ENCODE results near the gene TTC7B.

DNA sequence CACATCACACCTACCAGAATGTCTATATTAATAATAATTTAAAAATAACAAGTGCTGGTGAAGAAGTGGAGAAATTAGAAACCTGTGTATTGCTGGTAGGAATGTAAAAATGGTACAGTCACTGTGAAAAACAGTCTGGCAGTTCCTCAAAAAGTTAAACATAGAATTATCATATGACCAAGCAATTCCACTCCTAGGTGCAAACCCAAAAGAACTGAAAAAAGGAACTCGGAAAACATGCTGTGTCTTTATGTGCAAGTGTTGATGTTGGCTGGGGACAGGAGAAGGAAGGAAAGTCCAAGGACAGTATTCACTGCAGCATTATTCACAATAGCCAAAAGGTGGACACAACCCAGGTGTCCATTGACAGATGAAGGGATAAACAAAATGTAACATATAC lies 146.5 kb downstream of the TTC7B start:
- TF ChIP-seq, protein P1, sequence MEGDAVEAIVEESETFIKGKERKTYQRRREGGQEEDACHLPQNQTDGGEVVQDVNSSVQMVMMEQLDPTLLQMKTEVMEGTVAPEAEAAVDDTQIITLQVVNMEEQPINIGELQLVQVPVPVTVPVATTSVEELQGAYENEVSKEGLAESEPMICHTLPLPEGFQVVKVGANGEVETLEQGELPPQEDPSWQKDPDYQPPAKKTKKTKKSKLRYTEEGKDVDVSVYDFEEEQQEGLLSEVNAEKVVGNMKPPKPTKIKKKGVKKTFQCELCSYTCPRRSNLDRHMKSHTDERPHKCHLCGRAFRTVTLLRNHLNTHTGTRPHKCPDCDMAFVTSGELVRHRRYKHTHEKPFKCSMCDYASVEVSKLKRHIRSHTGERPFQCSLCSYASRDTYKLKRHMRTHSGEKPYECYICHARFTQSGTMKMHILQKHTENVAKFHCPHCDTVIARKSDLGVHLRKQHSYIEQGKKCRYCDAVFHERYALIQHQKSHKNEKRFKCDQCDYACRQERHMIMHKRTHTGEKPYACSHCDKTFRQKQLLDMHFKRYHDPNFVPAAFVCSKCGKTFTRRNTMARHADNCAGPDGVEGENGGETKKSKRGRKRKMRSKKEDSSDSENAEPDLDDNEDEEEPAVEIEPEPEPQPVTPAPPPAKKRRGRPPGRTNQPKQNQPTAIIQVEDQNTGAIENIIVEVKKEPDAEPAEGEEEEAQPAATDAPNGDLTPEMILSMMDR (IDR thresholded peaks at IDR 0.05; ENCODE audit: control extremely low read depth in 1 of 3, insufficient read depth in 1 of 3, low read depth in 1 of 3, low read length in 3 of 3), result no peak
- TF ChIP-seq POLR2A (IDR thresholded peaks at IDR 0.05; ENCODE audit: control extremely low read depth in 1 of 2, low read depth in 2 of 2, low read length in 2 of 2) (no peak), EZH2 (IDR thresholded peaks at IDR 0.05; ENCODE audit: low read depth, low read length, severe bottlenecking) (no peak), EGR1 (IDR thresholded peaks at IDR 0.05; ENCODE audit: borderline replicate concordance, low read depth, low read length) (no peak), SP2 (IDR thresholded peaks at IDR 0.05; ENCODE audit: low read length) (no peak), ASH2L (IDR thresholded peaks at IDR 0.05; ENCODE audit: low read length) (no peak), SRF (IDR thresholded peaks at IDR 0.05; ENCODE audit: low read depth, low read length) (no peak), RXRA (IDR thresholded peaks at IDR 0.05; ENCODE audit: insufficient read depth, low read depth, low read length) (no peak), JUN (IDR thresholded peaks at IDR 0.05; ENCODE audit: low read depth, low read length) (no peak)
- TF ChIP-seq, protein P2, sequence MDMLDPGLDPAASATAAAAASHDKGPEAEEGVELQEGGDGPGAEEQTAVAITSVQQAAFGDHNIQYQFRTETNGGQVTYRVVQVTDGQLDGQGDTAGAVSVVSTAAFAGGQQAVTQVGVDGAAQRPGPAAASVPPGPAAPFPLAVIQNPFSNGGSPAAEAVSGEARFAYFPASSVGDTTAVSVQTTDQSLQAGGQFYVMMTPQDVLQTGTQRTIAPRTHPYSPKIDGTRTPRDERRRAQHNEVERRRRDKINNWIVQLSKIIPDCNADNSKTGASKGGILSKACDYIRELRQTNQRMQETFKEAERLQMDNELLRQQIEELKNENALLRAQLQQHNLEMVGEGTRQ (IDR thresholded peaks at IDR 0.05; ENCODE audit: low read length), result no peak
- TF ChIP-seq, protein P3, sequence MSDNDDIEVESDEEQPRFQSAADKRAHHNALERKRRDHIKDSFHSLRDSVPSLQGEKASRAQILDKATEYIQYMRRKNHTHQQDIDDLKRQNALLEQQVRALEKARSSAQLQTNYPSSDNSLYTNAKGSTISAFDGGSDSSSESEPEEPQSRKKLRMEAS (IDR thresholded peaks at IDR 0.05), result no peak
